Measurements from ENCODE around the gene SORCS3.

- no peak for TF ChIP-seq EZH2 (IDR thresholded peaks at IDR 0.05; ENCODE audit: borderline replicate concordance, low read depth, low read length, severe bottlenecking)
- TF ChIP-seq, protein P1, sequence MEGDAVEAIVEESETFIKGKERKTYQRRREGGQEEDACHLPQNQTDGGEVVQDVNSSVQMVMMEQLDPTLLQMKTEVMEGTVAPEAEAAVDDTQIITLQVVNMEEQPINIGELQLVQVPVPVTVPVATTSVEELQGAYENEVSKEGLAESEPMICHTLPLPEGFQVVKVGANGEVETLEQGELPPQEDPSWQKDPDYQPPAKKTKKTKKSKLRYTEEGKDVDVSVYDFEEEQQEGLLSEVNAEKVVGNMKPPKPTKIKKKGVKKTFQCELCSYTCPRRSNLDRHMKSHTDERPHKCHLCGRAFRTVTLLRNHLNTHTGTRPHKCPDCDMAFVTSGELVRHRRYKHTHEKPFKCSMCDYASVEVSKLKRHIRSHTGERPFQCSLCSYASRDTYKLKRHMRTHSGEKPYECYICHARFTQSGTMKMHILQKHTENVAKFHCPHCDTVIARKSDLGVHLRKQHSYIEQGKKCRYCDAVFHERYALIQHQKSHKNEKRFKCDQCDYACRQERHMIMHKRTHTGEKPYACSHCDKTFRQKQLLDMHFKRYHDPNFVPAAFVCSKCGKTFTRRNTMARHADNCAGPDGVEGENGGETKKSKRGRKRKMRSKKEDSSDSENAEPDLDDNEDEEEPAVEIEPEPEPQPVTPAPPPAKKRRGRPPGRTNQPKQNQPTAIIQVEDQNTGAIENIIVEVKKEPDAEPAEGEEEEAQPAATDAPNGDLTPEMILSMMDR (IDR thresholded peaks at IDR 0.05; ENCODE audit: borderline replicate concordance, extremely low read depth, low read length, poor library complexity, severe bottlenecking) = no peak
Measured at GRCh38 chr10:105070249-105070648, 429.2 kb downstream of the SORCS3 start.
